Muscle of leg (tissue), 16 donors: ENCODE data around the gene LPO. TPM values are rescaled to one million over a fixed set of nuclear protein-coding genes. Genes with fewer than 3 reads are reported as not detected.

Experiments used
- DNase-seq: peaks from one replicate; pipeline ENCODE4 v3.0.0; 2013
- H3K27ac ChIP-seq: one replicate; pipeline ENCODE4 v1.5.1; 2013; ENCODE audit warnings: mild to moderate bottlenecking, low read length, control low read depth
- H3K27me3 ChIP-seq: one replicate; pipeline ENCODE4 v1.6.1; 2013; ENCODE audit warnings: low read length; ENCODE audit not compliant: control insufficient read depth, insufficient read depth
- H3K36me3 ChIP-seq: one replicate; pipeline ENCODE4 v1.6.1; 2013; ENCODE audit warnings: low read length; ENCODE audit not compliant: control insufficient read depth, insufficient read depth
- H3K4me1 ChIP-seq: one replicate; pipeline ENCODE4 v1.6.1; 2013; ENCODE audit warnings: low read length; ENCODE audit not compliant: control insufficient read depth, insufficient read depth
- H3K4me3 ChIP-seq: one replicate; pipeline ENCODE4 v1.5.1; 2013; ENCODE audit warnings: low read length, control low read depth
- H3K9me3 ChIP-seq: replicated peaks from 2 replicates; pipeline ENCODE4 v1.6.1; 2013; ENCODE audit warnings: low read depth, low read length; ENCODE audit not compliant: control insufficient read depth
- WGBS: methylation state at CpG from one replicate; pipeline ENCODE4 v1.1.5; 2013; ENCODE audit warnings: missing lambda C conversion rate; ENCODE audit not compliant: insufficient coverage; 5-methylcytosine and 5-hydroxymethylcytosine counted together
- long read RNA-seq, 11 donors: transcript quantifications; one replicate each; lab custom pipeline, GENCODE V29; 2026
- polyA plus RNA-seq, 8 donors: library from polyadenylated mRNA; unstranded; fragments of 120-200 nt; gene quantifications; one replicate each; pipeline versions ENCODE4 v1.2.1 to v1.2.3, GENCODE V29; 2013; ENCODE audit warnings: inconsistent platforms in 1 of 8, low replicate concordance in 1 of 8; ENCODE audit not compliant: insufficient read length in 8 of 8, insufficient read depth in 1 of 8
- total RNA-seq: library from RNA; stranded (reverse); fragments of 120-200 nt; gene quantifications from one replicate; pipeline ENCODE4 v1.2.4, GENCODE V29; 2013

Gene LPO
- total RNA-seq, result not detected
- under 1 TPM in 7 of 8 donors, not detected in 1; 0.05 to 0.40 (median 0.11) TPM for polyA plus RNA-seq
- long read RNA-seq, donor 1, result 0 reads
- long read RNA-seq, donor 2, result 0 reads
- long read RNA-seq, donor 3, result 0 reads
- long read RNA-seq, donor 4, result 0 reads
- long read RNA-seq, donor 5, result 0 reads
- long read RNA-seq, donor 6, result 0 reads
- long read RNA-seq, donor 7, result 0 reads
- long read RNA-seq, donor 8, result 0 reads
- long read RNA-seq, donor 9, result 0 reads
- long read RNA-seq, donor 10, result 0 reads
- long read RNA-seq, donor 11, result 0 reads

GRCh38 chr17:58238147-58238634 is at the start of gene LPO:
LPO (plus strand) TSS chr17:58238584; CDS start chr17:58242980, 4,396 bp downstream.
- Histone ChIP-seq H3K27me3 (peaks cover 37% of the 10 kb centered on the region), H3K27ac (no peak within 1 kb of the TSS), H3K4me3 (no peak within 1 kb of the TSS), H3K4me1 (peaks cover 4% of the 10 kb centered on the region), H3K36me3 (no peaks in the 10 kb centered on the region), H3K9me3 (no peaks in the 10 kb centered on the region)
- no CpG with 5 or more reads among the region's 5 CpGs for WGBS
- no peak for DNase-seq

DNA sequence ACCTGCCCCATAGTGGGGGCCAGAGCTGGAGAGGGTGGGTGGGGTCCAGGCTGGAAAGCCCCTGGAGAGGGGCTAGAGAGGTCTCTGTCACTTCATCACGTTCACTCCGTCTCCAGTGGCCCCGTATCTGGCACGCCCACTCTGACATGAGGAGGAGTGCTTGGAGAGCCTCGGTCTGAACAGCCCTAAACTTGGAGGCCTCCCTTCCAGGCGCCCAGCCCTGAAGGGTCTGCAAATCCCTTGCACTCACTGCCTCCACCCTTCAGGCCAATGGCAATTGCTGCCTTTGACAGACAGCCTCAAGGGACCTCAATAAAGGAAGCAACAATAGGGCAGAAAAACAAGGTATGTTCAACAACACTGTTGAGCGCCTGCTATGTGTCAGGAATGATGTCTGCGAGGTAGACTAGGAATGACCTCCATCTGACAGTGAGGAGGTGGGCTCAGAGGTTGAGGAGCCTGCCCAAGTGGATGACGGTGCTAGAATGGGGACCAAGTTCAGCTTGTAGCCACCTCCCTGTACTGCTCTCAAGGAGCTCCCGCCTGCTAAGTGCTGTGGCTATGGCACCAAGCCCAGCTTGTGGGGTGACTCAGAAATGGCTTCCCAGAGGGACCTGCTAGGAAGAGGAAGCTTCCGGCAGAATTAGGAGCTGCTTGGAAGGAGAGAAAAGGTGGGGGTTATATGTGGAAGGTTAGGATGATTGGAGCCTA is 48.8 kb upstream of the LPO start:
- H3K4me3 ChIP-seq, result no peak overlapping the region
- no peaks in the 10 kb centered on the region for H3K36me3 ChIP-seq
- H3K27ac ChIP-seq, result no peak overlapping the region
- DNase-seq, result peak; percentile 57
- H3K9me3 ChIP-seq, result no peaks in the 10 kb centered on the region
- peaks cover 5% of the 10 kb centered on the region for H3K4me1 ChIP-seq
- H3K27me3 ChIP-seq, result peaks cover 16% of the 10 kb centered on the region
- 47% methylated on average over 9 of the region's 11 CpGs for WGBS

DNA sequence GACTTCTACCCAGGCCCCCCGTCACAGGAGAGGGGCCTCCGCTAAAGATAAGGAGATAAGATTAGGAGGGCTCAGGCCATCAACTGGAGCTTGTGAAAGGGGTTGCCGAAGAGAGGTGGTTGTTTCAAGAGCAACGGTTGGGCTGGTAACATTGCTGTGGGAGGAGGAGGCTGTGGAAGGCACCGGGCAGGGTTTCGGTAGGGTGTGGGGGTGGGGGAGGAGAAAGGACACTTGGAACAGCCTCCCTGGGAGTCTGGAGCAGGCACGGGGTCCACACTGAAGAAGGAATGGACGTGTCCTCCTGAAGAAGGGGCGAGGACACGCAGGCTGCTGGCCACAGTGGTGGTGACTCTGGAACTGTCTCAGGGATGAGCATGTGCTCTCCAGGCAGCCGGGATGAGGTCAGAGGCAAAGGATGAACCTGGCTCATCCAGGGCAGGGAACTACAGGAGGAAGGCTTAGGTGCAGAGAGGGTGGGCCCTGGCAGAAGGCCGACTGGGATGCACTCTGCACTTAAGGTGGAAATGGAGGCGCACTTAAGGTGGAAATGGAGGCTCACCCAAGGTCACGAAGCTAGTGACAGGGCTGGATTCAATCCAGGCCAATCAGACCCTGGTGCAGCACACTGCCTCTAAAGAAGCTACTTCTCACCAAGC is 47.0 kb upstream of the LPO start:
- peaks cover 16% of the 10 kb centered on the region for H3K27me3 ChIP-seq
- WGBS, result 26% methylated on average over 12 of the region's 14 CpGs

GRCh38 chr17:58192612-58193011 is 45.8 kb upstream of the LPO start, which contains the start of gene EPX:
EPX (plus strand) TSS chr17:58192726; CDS start chr17:58192847, 121 bp downstream.
- H3K9me3 ChIP-seq, result no peaks in the 10 kb centered on the region
- H3K4me3 ChIP-seq, result no peak within 1 kb of the TSS
- no peaks in the 10 kb centered on the region for H3K36me3 ChIP-seq
- WGBS, result 14% methylated on average over 5 of the region's 6 CpGs
- no peak for DNase-seq
- H3K4me1 ChIP-seq, result peaks cover 5% of the 10 kb centered on the region
- no peak within 1 kb of the TSS for H3K27ac ChIP-seq
- H3K27me3 ChIP-seq, result peaks cover 15% of the 10 kb centered on the region

More for the DNA sequence above, 47.0 kb upstream of the LPO start:
- no peak for DNase-seq
- H3K27ac ChIP-seq, result no peak overlapping the region
- no peak overlapping the region for H3K4me3 ChIP-seq
- peaks cover 5% of the 10 kb centered on the region for H3K4me1 ChIP-seq
- no peaks in the 10 kb centered on the region for H3K9me3 ChIP-seq
- H3K36me3 ChIP-seq, result no peaks in the 10 kb centered on the region

- WGBS, result 54% methylated on average over 11 of the region's 18 CpGs
- Histone ChIP-seq H3K27me3 (peaks cover 13% of the 10 kb centered on the region), H3K9me3 (no peaks in the 10 kb centered on the region), H3K4me1 (peaks cover 5% of the 10 kb centered on the region), H3K4me3 (no peak overlapping the region), H3K36me3 (no peaks in the 10 kb centered on the region), H3K27ac (no peak overlapping the region)
- DNase-seq, result no peak
Observed at GRCh38 chr17:58193641-58194255, 44.6 kb upstream of the LPO start.

- WGBS, result 71% methylated on average over 2 of the region's 5 CpGs
- H3K27me3 ChIP-seq, result peaks cover 6% of the 10 kb centered on the region
Observed at GRCh38 chr17:58195518-58196123, 42.8 kb upstream of the LPO start.

GRCh38 chr17:58196610-58197009 is 41.8 kb upstream of the LPO start:
- Histone ChIP-seq H3K4me1 (no peaks in the 10 kb centered on the region), H3K4me3 (no peak overlapping the region), H3K27me3 (peaks cover 2% of the 10 kb centered on the region), H3K36me3 (no peaks in the 10 kb centered on the region), H3K27ac (no peak overlapping the region), H3K9me3 (no peaks in the 10 kb centered on the region)
- DNase-seq, result no peak
- WGBS, result 90% methylated on average over 4 of the region's 7 CpGs

More at GRCh38 chr17:58195518-58196123, 42.8 kb upstream of the LPO start:
- H3K27ac ChIP-seq, result no peak overlapping the region
- H3K9me3 ChIP-seq, result no peaks in the 10 kb centered on the region
- no peak overlapping the region for H3K4me3 ChIP-seq
- no peak for DNase-seq
- no peaks in the 10 kb centered on the region for H3K4me1 ChIP-seq
- no peaks in the 10 kb centered on the region for H3K36me3 ChIP-seq

- WGBS, result 42% methylated on average over 14 of the region's 14 CpGs
- Histone ChIP-seq H3K4me1 (no peaks in the 10 kb centered on the region), H3K27ac (no peak overlapping the region), H3K27me3 (no peaks in the 10 kb centered on the region), H3K36me3 (no peaks in the 10 kb centered on the region), H3K9me3 (no peaks in the 10 kb centered on the region), H3K4me3 (no peak overlapping the region)
- peak; percentile 22 for DNase-seq
Observed at GRCh38 chr17:58200024-58200633, 38.3 kb upstream of the LPO start.

GRCh38 chr17:58202859-58203258 is 35.5 kb upstream of the LPO start:
- no peak for DNase-seq
- Histone ChIP-seq H3K27ac (no peak overlapping the region), H3K4me1 (no peaks in the 10 kb centered on the region), H3K27me3 (no peaks in the 10 kb centered on the region), H3K36me3 (peaks cover 26% of the 10 kb centered on the region), H3K4me3 (no peak overlapping the region), H3K9me3 (no peaks in the 10 kb centered on the region)
- WGBS, result 70% methylated on average over 5 of the region's 7 CpGs
